HepG2 (cell line): ENCODE measurements around the gene YWHAB. TPM values are rescaled to one million over a fixed set of nuclear protein-coding genes. Genes with fewer than 3 reads are reported as not detected.

Source experiments
- CBX5 ChIP-seq: sonication (generic); formaldehyde crosslinking; IDR thresholded peaks from 2 replicates; pipeline ENCODE4 v1.4.0; 2020; ENCODE audit warnings: missing genetic modification reagents, borderline replicate concordance
- CSRNP2 ChIP-seq: sonication (generic); formaldehyde crosslinking; conservative IDR thresholded peaks from 2 replicates; pipeline ENCODE4 v1.8.0; 2022; ENCODE audit warnings: low read depth, missing genetic modification reagents
- DPF2 ChIP-seq: sonication (generic); formaldehyde crosslinking; IDR thresholded peaks from 2 replicates; pipeline ENCODE4 v1.4.0; 2020; ENCODE audit warnings: mild to moderate bottlenecking, low read depth, missing genetic modification reagents, borderline replicate concordance
- ETV5 ChIP-seq: IDR thresholded peaks from 2 replicates; pipeline ENCODE4 v1.6.1; 2018; ENCODE audit warnings: missing biosample characterization, missing genetic modification reagents, inconsistent platforms, borderline replicate concordance
- FOXA1 ChIP-seq, 2 experiments: fragments of 450-650 bp in 1 of 2; sonication (generic) in 1 of 2; formaldehyde crosslinking in 1 of 2; IDR thresholded peaks; 2 replicates each; pipeline versions ENCODE4 v1.4.0 to v1.6.1; 2016 to 2020; ENCODE audit warnings: missing genetic modification reagents in 1 of 2
- KLF15 ChIP-seq: sonication (generic); formaldehyde crosslinking; IDR thresholded peaks from 2 replicates; pipeline ENCODE4 v1.8.1; 2023; ENCODE audit warnings: borderline replicate concordance, mild to moderate bottlenecking, inconsistent platforms, missing genetic modification reagents, mixed read lengths
- RNF2 ChIP-seq: fragments of 450-650 bp; conservative IDR thresholded peaks from 2 replicates; pipeline ENCODE4 v1.6.1; 2016; ENCODE audit warnings: low read depth
- RNF219 ChIP-seq: sonication (generic); formaldehyde crosslinking; IDR thresholded peaks from 2 replicates; pipeline ENCODE4 v1.5.0; 2020; ENCODE audit warnings: mild to moderate bottlenecking, missing genetic modification reagents
- SETDB1 ChIP-seq: sonication (generic); formaldehyde crosslinking; IDR thresholded peaks from 2 replicates; pipeline ENCODE4 v1.5.1; 2020; ENCODE audit warnings: missing genetic modification reagents, mild to moderate bottlenecking, borderline replicate concordance
- SP1 ChIP-seq, 2 experiments: fragments of 450-650 bp in 1 of 2; sonication (generic) in 1 of 2; formaldehyde crosslinking in 1 of 2; IDR thresholded peaks; 2 replicates each; pipeline versions ENCODE4 v1.4.0 to v1.6.1; 2016 to 2020; ENCODE audit warnings: missing genetic modification reagents in 1 of 2
- SRSF4 ChIP-seq: fragments of 200-400 bp; formaldehyde crosslinking; IDR thresholded peaks from one replicate; pipeline ENCODE4 v1.6.1; 2018; ENCODE audit warnings: mild to moderate bottlenecking, low read depth, low read length, moderate library complexity; ENCODE audit not compliant: poor library complexity, severe bottlenecking
- TCF7L2 ChIP-seq: IDR thresholded peaks from 2 replicates; pipeline ENCODE4 v1.6.1; 2011; ENCODE audit warnings: mild to moderate bottlenecking, low read depth, low read length, moderate library complexity
- ZNF253 ChIP-seq: sonication (generic); formaldehyde crosslinking; IDR thresholded peaks from 2 replicates; pipeline ENCODE4 v1.8.0; 2022; ENCODE audit warnings: mild to moderate bottlenecking, missing genetic modification reagents, borderline replicate concordance
- ZNF333 ChIP-seq: sonication (generic); formaldehyde crosslinking; IDR thresholded peaks from 2 replicates; pipeline ENCODE4 v1.4.0; 2020; ENCODE audit warnings: mild to moderate bottlenecking, missing genetic modification reagents, borderline replicate concordance
- ZNF33B ChIP-seq: sonication (generic); formaldehyde crosslinking; IDR thresholded peaks from 2 replicates; pipeline ENCODE4 v1.5.1; 2020; ENCODE audit warnings: mild to moderate bottlenecking, missing genetic modification reagents
- ZNF800 ChIP-seq: sonication (generic); formaldehyde crosslinking; IDR thresholded peaks from 2 replicates; pipeline ENCODE4 v1.4.0; 2020; ENCODE audit warnings: missing genetic modification reagents
- ZSCAN30 ChIP-seq: sonication (generic); formaldehyde crosslinking; IDR thresholded peaks from 2 replicates; pipeline ENCODE4 v1.5.0; 2020; ENCODE audit warnings: mild to moderate bottlenecking, missing genetic modification reagents
- ZSCAN9 ChIP-seq: IDR thresholded peaks from 2 replicates; pipeline ENCODE4 v1.6.1; 2016; ENCODE audit warnings: borderline replicate concordance
- polyA plus RNA-seq, 8 experiments: library from polyadenylated mRNA; depleted of rRNA in 3 of 8; stranded (reverse) in 7 of 8; unstranded in 1 of 8; fragments of >200 nt; fragmentation: Illumina TruSeq in 4 of 8; extraction: Trizol in 4 of 8; gene quantifications; 2 replicates each; pipeline versions ENCODE4 v1.2.1 to v1.2.3, GENCODE V29; 2011 to 2016; ENCODE audit warnings: low read depth in 4 of 8, missing spikeins in 1 of 8, mixed read lengths in 1 of 8; ENCODE audit not compliant: insufficient read depth in 1 of 8
- total RNA-seq, 5 experiments: library from RNA; depleted of rRNA; stranded (reverse); fragments of >200 nt; fragmentation: Illumina TruSeq; extraction: Trizol; gene quantifications; 2 replicates each; pipeline ENCODE4 v1.2.3, GENCODE V29; 2016; ENCODE audit warnings: low read depth in 1 of 5
- TF ChIP-seq, protein P1 (sequence below): sonication (generic); formaldehyde crosslinking; IDR thresholded peaks from 2 replicates; pipeline ENCODE4 v1.4.0; 2020; ENCODE audit warnings: missing genetic modification reagents

Gene YWHAB
- total and polyA plus RNA-seq, 2 of the 13 experiments (the other 11 are each of a cell fraction or from before 2014, with no cell fraction given), result 77.2 to 121 TPM

DNA sequence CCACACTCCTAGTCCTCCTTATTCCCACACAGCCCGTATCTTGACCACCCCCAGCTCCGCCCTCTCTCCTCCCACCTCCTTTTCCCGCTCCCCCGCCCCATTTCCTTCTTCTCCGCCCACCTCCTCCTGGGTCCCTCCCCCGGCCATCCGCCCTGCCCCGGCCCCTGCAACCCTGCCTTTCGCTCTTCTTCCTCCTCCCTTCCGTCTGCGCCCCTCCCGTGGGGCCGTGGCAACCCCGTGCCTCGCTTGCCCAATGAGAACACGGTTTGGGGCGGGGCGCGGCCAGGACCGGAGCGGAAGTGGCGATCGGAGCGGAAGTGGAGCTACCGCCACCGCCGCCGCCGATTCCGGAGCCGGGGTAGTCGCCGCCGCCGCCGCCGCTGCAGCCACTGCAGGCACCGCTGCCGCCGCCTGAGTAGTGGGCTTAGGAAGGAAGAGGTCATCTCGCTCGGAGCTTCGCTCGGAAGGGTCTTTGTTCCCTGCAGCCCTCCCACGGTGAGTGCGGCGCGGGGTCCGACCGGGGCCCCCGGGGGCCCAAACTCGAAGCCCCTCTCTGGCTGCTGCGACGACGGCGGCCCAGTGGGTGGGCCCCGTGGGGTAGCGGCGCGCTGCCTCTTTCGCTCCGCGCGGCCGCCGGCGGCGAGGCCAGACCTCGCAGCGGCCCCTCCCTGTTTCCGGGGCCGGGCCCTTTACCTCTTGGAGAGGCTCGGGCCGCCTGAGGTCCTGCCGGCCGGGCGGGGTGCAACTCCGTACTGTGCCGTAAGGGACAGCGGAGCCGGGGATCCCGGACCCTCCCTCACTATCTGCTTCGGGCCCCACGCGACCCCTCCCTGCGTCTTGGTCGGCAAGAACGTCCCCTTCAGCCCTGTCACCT is at the start of gene YWHAB (continued):
- TF ChIP-seq ZSCAN30 (CRISPR knock-in tag) (peak; percentile 90), CBX5 (peak; percentile 69; the same call in 1 of the 2 replicates), CSRNP2 (CRISPR knock-in tag) (no peak), SETDB1 (CRISPR knock-in tag) (no peak), KLF15 (no peak; the same call in 1 of the 2 replicates), RNF219 (CRISPR knock-in tag) (0 out of 2 replicates have a peak, but pooled peaks have one; percentile 37), ZNF800 (CRISPR knock-in tag) (no peak; the same call in 1 of the 2 replicates), ZNF33B (CRISPR knock-in tag) (no peak; the same call in 1 of the 2 replicates), ZSCAN9 (CRISPR knock-in tag) (no peak), TCF7L2 (no peak), FOXA1 (IDR thresholded peaks at IDR 0.05) (no peak), FOXA1 (CRISPR knock-in tag; IDR thresholded peaks at IDR 0.05) (no peak), ZNF253 (peak; percentile 66; the same call in 1 of the 2 replicates), SRSF4 (no peak), ZNF333 (CRISPR knock-in tag) (peak; percentile 85; the same call in 1 of the 2 replicates), RNF2 (peak; percentile 88; the same call in 1 of the 2 replicates), DPF2 (CRISPR knock-in tag) (no peak), SP1 (IDR thresholded peaks at IDR 0.05) (no peak), SP1 (CRISPR knock-in tag; IDR thresholded peaks at IDR 0.05) (peak; percentile 89), ETV5 (CRISPR knock-in tag) (peak; percentile 95)
- TF ChIP-seq, protein P1, sequence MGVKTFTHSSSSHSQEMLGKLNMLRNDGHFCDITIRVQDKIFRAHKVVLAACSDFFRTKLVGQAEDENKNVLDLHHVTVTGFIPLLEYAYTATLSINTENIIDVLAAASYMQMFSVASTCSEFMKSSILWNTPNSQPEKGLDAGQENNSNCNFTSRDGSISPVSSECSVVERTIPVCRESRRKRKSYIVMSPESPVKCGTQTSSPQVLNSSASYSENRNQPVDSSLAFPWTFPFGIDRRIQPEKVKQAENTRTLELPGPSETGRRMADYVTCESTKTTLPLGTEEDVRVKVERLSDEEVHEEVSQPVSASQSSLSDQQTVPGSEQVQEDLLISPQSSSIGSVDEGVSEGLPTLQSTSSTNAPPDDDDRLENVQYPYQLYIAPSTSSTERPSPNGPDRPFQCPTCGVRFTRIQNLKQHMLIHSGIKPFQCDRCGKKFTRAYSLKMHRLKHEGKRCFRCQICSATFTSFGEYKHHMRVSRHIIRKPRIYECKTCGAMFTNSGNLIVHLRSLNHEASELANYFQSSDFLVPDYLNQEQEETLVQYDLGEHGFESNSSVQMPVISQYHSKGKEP (CRISPR knock-in tag), result 0 out of 2 replicates have a peak, but pooled peaks have one; percentile 39
